ENCODE measurements around the gene CD96.

DNA sequence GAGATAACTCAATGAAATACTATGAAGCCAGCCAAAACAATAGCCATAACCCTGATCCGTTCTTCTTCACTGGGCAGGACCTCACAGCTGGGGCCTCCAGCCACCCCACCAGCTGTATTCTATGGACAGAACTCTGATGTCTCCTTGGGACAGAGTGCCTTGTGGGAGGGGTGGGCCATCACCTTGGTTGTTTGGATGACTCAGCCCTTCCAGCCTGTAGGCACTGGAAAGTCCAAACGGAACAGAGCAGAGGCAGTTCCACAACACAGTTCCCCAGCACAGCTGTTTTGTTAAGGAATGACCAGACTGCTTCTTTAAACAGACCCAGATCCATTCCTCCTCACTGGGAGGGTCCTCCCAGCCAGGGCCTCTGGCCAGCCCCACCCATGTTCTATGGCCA, 85.1 kb downstream of the CD96 start:
- TF ChIP-seq, protein P1, sequence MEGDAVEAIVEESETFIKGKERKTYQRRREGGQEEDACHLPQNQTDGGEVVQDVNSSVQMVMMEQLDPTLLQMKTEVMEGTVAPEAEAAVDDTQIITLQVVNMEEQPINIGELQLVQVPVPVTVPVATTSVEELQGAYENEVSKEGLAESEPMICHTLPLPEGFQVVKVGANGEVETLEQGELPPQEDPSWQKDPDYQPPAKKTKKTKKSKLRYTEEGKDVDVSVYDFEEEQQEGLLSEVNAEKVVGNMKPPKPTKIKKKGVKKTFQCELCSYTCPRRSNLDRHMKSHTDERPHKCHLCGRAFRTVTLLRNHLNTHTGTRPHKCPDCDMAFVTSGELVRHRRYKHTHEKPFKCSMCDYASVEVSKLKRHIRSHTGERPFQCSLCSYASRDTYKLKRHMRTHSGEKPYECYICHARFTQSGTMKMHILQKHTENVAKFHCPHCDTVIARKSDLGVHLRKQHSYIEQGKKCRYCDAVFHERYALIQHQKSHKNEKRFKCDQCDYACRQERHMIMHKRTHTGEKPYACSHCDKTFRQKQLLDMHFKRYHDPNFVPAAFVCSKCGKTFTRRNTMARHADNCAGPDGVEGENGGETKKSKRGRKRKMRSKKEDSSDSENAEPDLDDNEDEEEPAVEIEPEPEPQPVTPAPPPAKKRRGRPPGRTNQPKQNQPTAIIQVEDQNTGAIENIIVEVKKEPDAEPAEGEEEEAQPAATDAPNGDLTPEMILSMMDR (IDR thresholded peaks at IDR 0.05; ENCODE audit: insufficient read depth, low read length), result no peak
- TF ChIP-seq GABPA (IDR thresholded peaks at IDR 0.05; ENCODE audit: low read depth), result no peak
- TF ChIP-seq, protein P2, sequence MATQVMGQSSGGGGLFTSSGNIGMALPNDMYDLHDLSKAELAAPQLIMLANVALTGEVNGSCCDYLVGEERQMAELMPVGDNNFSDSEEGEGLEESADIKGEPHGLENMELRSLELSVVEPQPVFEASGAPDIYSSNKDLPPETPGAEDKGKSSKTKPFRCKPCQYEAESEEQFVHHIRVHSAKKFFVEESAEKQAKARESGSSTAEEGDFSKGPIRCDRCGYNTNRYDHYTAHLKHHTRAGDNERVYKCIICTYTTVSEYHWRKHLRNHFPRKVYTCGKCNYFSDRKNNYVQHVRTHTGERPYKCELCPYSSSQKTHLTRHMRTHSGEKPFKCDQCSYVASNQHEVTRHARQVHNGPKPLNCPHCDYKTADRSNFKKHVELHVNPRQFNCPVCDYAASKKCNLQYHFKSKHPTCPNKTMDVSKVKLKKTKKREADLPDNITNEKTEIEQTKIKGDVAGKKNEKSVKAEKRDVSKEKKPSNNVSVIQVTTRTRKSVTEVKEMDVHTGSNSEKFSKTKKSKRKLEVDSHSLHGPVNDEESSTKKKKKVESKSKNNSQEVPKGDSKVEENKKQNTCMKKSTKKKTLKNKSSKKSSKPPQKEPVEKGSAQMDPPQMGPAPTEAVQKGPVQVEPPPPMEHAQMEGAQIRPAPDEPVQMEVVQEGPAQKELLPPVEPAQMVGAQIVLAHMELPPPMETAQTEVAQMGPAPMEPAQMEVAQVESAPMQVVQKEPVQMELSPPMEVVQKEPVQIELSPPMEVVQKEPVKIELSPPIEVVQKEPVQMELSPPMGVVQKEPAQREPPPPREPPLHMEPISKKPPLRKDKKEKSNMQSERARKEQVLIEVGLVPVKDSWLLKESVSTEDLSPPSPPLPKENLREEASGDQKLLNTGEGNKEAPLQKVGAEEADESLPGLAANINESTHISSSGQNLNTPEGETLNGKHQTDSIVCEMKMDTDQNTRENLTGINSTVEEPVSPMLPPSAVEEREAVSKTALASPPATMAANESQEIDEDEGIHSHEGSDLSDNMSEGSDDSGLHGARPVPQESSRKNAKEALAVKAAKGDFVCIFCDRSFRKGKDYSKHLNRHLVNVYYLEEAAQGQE (IDR thresholded peaks at IDR 0.05; ENCODE audit: insufficient replicate concordance, low read depth), result no peak

All from HL-60 (cell line).